SW480 (cell line): ENCODE results near the gene C20orf144.

Experiments
- DNase-seq: peaks from one replicate; pipeline ENCODE4 v3.0.0-alpha.2; 2016; ENCODE audit warnings: low spot score

C20orf144 gene

DNA sequence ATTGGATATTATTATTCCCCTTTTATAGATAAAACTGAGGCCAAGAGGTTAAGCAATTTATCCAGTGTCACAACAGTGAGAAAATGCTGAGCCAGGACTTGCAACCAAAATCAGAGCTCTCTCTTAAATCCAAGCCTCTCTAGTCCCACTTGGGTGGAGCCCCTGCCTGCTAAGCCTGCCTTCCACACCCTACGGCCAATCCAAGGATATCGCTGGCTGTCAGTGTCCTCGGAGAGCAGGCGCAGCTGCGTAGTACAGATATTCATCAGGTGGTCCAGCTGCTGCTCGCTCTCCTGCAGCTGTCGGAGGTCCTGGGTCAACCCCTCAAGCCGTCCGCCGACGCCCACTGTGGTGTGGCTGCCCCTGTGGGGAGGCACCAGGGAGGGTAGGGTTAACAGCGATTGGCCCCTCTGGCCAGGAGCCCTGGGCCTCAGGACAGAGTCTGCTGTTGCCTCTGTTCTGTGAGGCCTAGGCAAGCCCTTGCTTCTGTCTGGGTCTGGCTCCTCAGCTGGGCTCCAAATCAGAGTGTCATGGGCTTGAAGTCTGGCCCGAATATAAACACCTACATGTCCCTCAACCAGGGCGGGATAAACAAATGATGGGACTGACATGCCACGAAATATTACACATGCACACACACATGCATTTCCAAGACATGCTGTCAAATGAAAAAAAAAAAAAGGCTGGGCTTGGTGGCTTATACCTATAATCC is 16.0 kb downstream of the C20orf144 start:
- DNase-seq: no peak

DNA sequence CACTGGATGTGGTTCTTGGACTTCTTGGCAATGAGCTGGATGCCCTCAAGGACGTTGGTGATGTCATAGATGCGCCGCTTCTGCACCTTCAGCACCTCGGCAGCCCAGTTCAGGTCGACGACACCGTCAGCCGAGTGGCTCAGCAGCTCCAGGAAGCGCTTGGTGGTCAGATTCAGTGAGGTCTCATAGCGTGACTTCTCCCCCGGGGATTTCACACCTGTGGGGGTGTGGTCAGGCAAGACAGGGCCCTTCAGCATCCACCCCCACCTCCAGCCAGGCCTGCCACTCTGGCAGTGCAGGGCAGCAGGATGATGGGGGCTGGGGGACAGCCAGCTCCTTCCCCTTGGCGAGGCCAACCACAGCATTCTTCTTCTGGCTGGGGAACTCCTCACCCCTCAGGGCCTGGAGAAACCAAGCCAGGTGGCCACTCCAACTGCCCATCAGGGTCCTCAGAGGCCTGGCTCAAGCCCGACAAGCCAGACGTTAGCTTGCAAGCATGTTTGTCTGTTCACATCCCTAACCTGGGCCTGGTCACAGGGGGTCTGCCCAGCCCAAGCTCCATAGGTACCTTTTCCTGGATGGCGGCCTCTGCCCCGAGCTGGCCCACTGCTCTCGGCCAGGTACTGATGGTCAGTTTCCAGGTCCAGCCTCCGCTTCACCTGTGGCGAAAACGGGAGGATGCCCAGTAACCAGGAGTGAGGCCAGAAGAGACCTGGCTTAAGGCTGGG is 17.8 kb downstream of the C20orf144 start:
- no peak for DNase-seq

DNA sequence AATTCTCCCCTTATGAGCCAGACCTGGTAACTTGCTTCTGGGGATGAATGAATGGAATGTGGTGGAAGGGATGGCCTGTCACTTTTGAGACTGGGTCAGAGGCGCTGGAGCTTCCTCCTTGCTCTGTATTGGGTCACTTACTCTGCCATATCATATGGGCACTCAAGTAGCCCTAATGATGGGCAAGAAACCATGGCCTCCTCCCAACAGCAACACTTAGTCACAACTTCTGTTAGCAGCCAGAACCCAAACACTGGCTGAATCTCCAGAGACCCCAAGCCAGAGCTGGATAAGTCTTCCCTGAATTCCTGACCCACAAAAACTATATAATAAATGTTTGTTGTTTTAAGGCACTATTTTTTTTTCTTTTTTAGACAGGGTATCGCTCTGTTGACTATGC is 18.6 kb downstream of the C20orf144 start:
- DNase-seq: no peak

DNA sequence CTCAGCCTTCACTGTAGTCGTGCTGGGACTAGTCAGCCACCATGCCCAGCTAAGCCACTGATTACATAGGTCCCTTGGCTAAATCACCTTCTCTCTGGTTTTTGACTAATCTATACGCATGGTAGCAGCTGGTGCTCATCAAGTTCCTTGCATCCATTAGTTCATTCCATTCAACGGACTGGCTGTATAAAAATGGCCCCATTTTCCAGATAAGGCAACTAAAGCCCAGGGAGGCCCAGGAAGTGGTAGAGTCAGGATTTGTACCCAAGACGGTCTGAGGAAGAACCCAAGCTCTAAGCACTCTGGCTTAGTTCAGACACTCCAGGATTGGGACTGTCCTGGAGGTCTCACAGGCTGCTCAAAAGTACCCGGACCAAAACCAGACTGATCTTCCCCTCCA is 19.2 kb downstream of the C20orf144 start:
- no peak for DNase-seq

DNA sequence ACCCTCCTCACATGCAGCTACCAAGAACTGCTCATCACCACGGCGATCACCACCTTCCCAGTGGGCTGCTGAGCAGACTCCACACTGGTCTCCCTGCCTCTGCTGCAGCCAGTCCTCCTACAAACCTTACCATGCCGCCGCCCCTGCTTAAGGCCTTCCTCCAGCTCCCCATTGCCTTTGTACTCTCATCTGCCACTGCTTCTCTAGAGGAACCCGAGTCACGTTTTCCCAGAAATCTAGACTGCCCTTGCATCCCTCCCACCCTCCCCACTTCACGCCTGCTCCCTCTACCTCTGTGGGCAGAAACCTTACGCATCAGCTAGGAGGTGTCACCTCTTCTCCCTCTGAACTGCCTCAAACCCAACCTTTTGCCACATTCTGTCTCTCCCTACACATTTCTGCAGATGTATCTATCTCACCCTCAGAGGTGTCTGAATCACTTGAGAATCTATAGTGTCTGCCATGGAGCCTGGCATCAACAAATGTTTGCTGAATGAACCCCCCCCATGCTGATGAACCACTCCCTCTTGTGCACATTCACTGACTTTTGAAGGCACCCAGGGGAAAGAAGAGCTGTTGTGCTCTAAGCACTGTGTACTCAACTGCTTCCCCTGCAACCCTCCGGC is 19.7 kb downstream of the C20orf144 start:
- no peak for DNase-seq

DNA sequence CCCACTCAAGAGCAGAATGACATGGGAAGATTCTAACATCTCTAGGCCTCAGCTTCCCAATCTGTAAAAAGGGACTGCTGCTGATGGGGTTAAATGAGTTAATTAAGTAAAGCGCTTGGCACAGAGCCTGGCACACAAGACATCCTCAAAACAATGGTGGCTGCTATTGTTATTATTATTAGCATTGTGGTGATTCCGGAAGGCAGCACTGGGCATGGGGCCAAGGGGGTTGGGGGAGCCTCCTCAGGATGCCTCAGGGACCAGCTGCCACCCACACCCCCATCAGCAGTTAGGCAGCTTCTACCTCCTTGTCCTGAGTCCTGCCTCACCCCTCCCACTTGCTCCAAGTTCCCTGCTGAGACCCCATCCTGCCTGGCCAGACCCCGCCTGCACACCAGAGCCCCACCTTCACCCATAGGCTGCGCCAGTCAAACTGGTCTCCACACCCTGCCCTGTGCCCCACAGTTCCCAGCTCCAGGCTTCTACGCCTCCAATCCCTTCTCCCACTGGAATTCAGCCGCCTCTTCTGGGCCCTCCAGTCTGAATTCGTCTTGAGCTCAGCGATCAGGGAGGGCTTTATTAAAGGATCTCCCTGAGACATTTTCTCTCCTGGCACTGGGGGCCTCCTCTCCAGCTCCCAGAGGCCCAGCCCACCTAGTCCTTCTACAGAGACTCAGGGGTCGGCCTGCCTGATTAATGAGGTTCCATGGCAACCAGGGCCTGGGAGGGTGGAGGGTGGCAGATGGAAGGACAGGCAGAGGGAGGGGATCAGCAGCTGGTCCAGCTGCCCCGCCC is 22.6 kb downstream of the C20orf144 start:
- no peak for DNase-seq

DNA sequence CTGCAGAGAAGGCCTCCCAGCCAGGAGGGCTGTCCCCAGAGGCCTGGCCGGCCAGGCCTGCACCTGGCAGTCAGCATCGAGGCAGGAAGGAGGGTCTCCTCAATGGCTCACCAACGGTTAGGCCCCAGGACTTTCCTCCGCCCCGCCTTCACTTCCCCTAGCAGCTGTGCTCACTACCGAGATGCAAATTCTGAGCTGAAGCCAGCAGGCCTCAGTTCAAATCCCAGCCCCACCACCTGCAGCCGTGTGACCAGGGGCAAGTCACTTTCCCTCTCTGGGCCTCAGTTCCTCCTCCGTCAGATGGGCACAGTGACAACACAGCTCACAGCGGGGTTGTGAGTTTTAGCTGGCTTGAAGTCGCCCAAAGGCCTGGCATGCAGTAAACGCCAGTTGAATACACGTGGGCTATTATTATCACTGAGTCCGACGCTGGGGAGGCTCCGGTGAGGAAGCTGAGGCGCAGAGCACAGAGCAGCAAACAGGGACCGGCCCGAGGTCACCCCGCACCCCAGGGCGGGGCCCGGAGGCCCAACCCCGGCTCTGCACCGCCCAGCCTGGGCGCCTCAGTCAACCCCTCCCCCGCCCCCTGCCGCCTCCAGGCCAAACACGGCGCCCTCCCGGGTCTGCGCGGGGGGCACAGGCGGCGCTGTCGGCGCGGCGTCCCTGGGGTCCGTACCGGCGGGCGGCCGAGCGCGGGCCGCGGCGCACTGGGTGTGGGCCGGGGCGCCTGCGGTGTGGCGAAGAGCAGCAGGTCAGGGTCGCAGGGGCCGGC is 23.4 kb downstream of the C20orf144 start:
- no peak for DNase-seq

DNA sequence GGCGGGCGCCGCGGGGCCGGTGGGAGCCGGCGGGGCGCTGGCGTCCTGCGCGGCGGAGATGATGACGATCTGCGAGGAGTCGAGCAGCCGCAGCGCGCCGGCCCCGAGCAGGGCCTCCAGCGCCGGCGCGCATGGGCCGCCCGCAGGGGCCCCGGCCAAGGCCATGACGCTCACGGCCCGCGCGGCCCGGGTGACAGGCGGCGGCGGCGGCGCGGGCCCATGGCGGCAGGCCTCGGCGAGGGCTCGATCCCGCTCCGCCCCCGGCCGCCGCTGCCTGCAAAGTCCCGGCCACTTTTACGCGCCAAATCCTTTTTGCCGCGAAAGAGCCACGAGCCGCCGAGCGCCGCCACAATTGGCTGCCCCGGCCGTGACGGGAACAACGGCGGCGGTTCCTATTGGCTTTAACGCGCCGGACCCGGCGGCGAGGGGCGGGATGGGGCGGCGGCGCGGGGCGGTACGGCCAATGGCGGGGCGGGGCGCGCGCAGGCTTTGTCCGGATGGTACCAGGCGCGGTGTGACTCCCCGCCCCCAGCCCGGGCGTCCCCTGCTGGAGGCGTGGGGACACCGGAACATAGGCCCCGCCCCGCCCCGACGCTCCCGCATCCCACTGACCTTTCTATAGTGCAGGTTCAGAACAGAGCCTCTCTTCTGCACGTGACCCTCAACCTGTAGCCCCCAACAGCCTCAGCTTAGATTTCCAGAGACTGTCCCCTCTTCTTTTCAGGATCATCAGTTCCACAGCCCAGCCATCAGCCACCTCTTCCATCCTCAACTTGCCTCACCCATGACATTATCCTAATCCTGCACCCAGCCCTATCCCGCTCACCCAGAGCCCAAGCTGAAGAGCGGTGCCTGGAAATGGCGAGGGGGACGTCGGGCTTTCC is 24.2 kb downstream of the C20orf144 start, which contains the start of gene E2F1:
Gene E2F1 (minus strand): TSS at position 286 of the 884 bp plus-strand sequence. CDS start 121 bp downstream, at position 165.
- DNase-seq: peak; percentile 97

DNA sequence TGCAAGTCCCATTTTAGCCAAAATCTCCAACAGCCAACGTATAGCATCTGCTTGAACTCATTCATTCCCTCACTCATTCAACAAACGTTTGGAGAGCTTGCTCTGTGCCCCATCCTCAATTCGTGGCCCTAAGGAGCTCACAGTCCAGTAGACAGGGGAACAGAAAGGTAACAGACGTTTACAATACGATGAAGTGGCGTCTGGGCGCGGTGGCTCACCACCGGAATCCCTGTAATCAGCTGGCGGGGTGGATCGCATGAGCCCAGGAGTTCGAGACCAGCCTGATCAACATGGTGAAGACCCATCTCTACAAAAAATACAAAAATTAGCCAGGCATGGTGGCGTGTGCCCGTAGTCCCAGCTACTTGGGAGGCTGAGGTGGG is 24.8 kb downstream of the C20orf144 start:
- DNase-seq: no peak

DNA sequence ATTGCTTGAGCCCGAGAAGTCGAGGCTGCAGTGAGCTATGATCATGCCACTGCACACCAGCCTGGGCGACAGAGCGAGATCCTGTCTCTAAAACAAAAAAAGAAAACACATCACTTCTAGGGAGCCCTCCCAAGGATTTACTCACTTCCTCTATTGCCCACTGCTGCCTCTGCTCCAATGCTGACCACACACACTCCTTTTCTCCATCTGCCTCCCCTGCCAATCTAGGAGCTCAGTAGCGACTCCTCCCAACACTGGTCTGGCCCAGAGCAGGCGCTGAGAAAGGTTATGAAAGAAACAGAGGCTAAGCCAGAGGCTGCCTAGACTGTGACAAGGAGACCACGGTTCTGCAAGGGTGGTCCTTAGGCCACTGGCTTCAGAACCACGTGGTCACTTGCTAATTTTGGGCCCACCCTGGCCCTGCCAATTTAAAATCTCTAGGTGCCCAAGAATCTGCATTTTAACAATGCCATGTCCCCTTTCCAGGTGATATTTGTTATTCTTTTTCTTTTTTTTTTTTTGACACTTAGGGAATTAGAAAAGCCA is 25.3 kb downstream of the C20orf144 start:
- no peak for DNase-seq

DNA sequence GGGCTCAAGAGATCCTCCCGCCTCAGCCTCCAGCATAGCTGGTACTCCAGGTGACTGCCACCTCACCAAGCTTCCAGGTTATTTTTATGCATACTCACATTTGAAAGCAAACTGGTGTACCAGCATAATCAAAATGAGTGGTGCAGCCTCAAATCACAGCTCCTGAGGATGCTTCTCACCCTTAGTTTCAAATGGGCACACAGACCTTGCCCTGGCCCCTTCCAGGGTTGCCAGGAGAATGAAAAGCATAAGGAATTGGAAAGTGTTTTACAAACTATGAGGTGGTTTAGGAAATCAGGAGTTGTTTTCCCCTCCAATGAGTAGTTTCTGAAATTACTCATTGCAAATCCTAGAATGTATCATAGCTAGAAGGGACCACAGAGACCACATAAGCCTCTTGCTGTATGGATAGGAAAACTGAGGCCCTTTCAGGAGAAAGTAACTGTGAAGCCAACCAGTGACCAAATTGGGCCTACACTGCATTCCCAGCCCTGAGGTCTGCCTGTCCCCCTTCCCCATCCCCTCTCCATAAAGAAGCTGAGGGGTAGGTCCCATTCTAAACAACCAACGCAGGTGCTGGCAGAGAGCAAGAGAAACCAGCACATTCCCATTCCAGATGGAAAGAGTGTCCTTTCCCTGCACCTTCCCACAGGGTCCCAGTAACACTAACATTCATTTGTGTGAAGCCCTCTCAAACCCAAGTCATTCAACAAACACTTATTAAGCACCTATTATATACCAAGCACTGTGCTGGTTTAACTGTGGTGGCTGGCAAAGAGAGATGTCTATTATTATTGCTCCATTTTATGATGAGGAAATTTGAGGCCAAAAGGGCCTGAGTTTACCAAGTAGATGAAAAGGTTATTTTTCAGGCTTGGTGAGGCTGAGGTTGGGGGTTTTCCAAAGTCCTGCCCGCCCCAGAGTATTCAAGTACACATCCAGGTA is 26.1 kb downstream of the C20orf144 start:
- no peak for DNase-seq

DNA sequence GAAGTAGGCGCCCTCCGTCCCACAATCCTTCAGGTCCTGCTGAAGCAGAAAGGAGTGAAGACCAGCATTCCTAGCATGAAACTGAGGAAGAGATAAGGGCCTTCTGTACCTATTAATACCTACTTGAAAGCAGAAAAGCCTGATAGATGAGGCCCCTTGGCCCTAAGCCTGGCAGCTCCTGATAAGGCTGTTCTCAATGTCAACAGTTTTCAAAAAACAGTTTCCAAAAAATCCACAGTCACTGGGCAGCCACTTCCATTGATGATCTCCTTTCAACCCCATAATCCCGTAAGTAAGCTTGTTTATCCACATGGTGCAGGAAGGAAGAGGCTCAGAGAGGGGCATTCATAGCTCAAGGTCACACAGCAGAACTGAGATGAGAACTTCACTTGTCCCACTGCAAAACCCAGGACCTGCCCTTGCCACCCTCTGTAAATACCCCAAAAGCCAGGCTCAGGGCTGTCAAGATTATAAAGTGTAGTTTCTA is 26.9 kb downstream of the C20orf144 start:
- DNase-seq: no peak

DNA sequence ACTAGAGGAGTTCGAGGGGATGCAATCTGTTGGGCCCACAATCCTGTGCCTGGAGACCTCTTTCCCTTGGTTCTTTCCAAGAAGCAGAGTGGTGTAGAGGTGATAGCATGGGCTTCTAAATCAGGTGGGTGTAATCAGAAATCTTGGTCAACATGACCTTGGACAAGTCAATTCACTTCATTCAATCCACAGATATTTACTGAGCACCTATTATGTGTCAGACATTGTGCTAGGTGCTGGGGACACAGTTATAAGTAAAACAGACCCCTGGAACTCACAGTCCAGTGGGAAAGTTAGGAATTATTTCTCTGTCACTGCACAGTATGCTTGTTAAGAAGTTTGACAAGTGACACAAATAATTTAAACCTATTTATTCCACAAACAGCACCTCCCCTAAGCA is 27.4 kb downstream of the C20orf144 start:
- DNase-seq: no peak

DNA sequence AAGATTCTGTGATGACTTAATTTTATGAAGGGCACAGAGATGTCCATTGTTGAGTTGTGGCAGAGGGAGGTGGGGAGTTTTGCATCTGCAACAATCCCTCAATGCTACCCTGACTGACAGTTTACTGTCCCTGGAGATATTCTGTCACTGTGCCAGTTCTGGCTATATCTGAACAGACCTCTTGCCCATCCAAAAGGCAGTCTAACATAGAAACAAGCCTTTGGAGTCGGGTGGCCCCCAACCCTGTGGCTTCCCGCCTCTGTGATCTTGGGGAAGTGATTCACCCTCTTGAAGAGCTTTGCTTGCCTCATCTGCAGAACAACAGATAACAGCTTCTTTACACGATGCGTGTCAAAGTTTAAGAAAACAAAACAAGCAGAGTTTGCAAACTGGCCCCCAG is 27.8 kb downstream of the C20orf144 start:
- peak; percentile 83 for DNase-seq

DNA sequence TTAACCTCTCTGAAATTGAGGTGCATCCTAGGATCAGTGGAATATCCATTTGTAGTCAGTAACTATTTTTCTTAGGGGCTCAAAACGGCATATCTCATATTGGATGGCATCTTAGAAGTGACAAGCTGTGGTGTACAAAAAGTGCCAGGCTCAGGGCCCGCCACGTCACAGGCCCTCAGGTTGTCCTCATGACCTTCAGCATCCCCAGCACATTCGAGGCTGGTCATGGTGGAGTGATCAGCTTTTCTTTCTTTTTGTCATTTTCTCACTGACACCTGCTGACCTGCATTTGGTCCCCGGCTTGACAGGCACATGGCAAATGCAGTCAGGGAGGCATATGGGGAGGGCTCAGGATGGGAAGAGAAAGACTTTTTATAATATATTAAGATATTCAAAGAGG is 31.2 kb downstream of the C20orf144 start:
- DNase-seq: no peak

DNA sequence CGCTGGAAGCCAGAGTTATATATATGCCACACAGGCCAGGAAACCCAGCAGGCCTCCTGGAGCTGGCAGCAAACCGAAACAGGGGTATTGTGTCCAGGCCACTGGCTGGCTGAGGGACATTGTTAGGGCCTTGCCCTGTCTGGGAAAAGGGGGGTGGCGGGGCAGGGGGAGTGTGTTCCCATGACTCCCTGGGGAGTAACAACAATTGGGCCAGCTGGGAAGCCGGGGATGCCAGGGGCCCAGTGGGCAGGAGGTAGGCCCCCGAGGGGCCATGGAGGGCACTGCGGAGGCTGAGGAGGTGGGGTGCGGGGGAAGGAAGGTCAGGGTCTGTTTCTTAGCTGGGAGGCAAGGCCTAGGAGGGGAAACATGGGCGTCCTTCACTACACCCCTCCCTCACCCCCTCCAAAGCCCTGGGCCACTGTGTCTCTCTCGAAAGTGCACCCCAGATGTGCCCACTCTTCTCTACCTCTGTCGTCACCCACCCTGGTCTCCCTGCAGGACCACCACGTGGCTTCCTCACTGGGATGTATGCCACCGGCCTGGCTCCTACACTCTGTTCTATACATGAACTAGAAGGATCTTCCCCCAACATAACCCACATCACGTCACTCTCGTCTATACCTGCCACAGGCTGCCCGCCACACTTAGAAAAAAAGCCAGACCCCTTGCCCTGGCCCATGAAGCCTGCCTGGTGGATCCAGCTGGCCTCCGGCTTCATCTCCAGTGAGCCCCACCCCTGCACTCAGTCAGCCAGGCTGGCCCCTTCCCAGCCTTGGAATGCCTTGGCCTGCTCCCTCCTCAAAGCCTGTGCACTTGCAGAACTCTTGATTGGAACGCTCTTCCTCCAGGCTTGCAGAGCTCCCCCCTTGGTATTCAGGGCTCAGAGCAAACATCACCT is 31.9 kb downstream of the C20orf144 start:
- DNase-seq: no peak

DNA sequence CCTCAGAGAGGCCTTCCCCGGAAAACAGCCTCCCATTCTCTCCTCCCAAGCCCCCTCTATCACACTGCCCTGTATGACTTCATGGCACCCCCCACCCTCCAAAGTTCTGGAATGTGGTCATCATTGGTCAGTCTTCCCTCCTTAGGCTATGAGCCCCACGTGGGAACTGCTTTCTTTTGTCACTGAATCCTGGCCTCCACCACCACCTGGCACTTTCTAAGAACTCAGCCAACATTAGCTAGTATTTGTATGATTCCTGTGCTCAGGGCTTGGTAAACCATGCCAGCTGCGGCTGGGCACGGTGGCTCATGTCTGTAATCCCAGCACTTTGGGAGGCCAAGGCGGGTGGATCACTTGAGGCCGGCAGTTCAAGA is 32.5 kb downstream of the C20orf144 start:
- no peak for DNase-seq

DNA sequence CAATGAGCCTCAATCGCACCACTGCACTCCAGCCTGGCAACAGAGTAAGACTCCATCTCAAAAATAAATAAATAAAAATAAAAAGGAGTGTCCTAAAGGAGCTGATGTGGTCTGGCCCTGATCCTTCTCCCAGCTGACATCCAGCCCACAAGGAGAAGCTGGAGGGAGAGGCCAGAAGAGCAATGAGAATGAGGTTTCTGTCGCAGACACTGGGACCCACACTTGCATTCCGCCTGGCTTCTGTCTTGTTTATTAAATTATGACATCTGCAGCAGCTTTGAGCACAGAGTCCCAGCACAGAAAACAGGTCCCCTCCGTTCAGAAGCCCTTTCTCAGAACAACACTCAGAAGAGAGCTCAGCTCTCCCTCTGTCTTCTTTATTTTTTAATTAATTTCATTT is 34.3 kb downstream of the C20orf144 start:
- DNase-seq: no peak
